ENCODE measurements around the gene SPAG7.

- TF ChIP-seq, protein P1, sequence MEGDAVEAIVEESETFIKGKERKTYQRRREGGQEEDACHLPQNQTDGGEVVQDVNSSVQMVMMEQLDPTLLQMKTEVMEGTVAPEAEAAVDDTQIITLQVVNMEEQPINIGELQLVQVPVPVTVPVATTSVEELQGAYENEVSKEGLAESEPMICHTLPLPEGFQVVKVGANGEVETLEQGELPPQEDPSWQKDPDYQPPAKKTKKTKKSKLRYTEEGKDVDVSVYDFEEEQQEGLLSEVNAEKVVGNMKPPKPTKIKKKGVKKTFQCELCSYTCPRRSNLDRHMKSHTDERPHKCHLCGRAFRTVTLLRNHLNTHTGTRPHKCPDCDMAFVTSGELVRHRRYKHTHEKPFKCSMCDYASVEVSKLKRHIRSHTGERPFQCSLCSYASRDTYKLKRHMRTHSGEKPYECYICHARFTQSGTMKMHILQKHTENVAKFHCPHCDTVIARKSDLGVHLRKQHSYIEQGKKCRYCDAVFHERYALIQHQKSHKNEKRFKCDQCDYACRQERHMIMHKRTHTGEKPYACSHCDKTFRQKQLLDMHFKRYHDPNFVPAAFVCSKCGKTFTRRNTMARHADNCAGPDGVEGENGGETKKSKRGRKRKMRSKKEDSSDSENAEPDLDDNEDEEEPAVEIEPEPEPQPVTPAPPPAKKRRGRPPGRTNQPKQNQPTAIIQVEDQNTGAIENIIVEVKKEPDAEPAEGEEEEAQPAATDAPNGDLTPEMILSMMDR (IDR thresholded peaks at IDR 0.05; ENCODE audit: low read depth, low read length, missing input control) = no peak
- TF ChIP-seq YY1 (IDR thresholded peaks at IDR 0.05) (no peak), REST (IDR thresholded peaks at IDR 0.05) (no peak), SP1 (IDR thresholded peaks at IDR 0.05) (no peak), TAF1 (conservative IDR thresholded peaks at IDR 0.05) (no peak), JUND (IDR thresholded peaks at IDR 0.05) (no peak), RAD21 (IDR thresholded peaks at IDR 0.05) (no peak), ZBTB33 (IDR thresholded peaks at IDR 0.05) (no peak), MAX (IDR thresholded peaks at IDR 0.05) (no peak), EGR1 (IDR thresholded peaks at IDR 0.05; ENCODE audit: low read depth in 2 of 2) (no peak)
Observed at GRCh38 chr17:4939546-4939795, 28.1 kb downstream of the SPAG7 start.
